ENCODE measurements around the gene PCNX3. TPM values are rescaled to one million over a fixed set of nuclear protein-coding genes. Genes with fewer than 3 reads are reported as not detected.

PCNX3 gene
- total and polyA plus RNA-seq, 2 of the 13 experiments (the other 11 are each of a cell fraction or from before 2014, with no cell fraction given): 16.2 to 23.0 TPM

GRCh38 chr11:65569973-65570918 is 45.3 kb upstream of the PCNX3 start, which contains the start of gene ZNRD2 (continued):
- 0 out of 2 replicates have a peak, but pooled peaks have one; percentile 51 for TF ChIP-seq PRDM4 (CRISPR knock-in tag; IDR thresholded peaks at IDR 0.05; ENCODE audit: borderline replicate concordance)
- TF ChIP-seq GPN1 (CRISPR knock-in tag; IDR thresholded peaks at IDR 0.05; ENCODE audit: borderline replicate concordance): no peak
- TF ChIP-seq MAF1 (CRISPR knock-in tag; IDR thresholded peaks at IDR 0.05; ENCODE audit: borderline replicate concordance): 0 out of 2 replicates have a peak, but pooled peaks have one; percentile 11
- peak; percentile 87 for TF ChIP-seq DMAP1 (CRISPR knock-in tag; IDR thresholded peaks at IDR 0.05)
- TF ChIP-seq, protein P1, sequence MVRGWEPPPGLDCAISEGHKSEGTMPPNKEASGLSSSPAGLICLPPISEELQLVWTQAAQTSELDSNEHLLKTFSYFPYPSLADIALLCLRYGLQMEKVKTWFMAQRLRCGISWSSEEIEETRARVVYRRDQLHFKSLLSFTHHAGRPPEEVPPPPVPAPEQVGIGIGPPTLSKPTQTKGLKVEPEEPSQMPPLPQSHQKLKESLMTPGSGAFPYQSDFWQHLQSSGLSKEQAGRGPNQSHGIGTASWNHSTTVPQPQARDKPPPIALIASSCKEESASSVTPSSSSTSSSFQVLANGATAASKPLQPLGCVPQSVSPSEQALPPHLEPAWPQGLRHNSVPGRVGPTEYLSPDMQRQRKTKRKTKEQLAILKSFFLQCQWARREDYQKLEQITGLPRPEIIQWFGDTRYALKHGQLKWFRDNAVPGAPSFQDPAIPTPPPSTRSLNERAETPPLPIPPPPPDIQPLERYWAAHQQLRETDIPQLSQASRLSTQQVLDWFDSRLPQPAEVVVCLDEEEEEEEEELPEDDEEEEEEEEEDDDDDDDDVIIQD (CRISPR knock-in tag; IDR thresholded peaks at IDR 0.05; ENCODE audit: low read depth): no peak
- TF ChIP-seq AGO2 (optimal IDR thresholded peaks at IDR 0.05; ENCODE audit: low read depth, low read length): peak; percentile 54
- TF ChIP-seq, protein P2, sequence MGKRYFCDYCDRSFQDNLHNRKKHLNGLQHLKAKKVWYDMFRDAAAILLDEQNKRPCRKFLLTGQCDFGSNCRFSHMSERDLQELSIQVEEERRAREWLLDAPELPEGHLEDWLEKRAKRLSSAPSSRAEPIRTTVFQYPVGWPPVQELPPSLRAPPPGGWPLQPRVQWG (CRISPR knock-in tag; IDR thresholded peaks at IDR 0.05; ENCODE audit: borderline replicate concordance, low read depth): no peak
- TF ChIP-seq, protein P3, sequence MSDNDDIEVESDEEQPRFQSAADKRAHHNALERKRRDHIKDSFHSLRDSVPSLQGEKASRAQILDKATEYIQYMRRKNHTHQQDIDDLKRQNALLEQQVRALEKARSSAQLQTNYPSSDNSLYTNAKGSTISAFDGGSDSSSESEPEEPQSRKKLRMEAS (IDR thresholded peaks at IDR 0.05): peak; percentile 80
- no peak for TF ChIP-seq MYNN (CRISPR knock-in tag; IDR thresholded peaks at IDR 0.05; ENCODE audit: low read depth)
- no peak for TF ChIP-seq ZNF569 (CRISPR knock-in tag; IDR thresholded peaks at IDR 0.05; ENCODE audit: borderline replicate concordance)
- no peak for TF ChIP-seq EP300 (IDR thresholded peaks at IDR 0.05; ENCODE audit: low read depth in 2 of 2, low read length in 2 of 2)
- TF ChIP-seq EP300 (CRISPR knock-in tag; IDR thresholded peaks at IDR 0.05; ENCODE audit: borderline replicate concordance): peak; percentile 43; the same call in 1 of the 2 replicates
- TF ChIP-seq DNMT3B (CRISPR knock-in tag; conservative IDR thresholded peaks at IDR 0.05): no peak
- no peak for TF ChIP-seq USF2 (IDR thresholded peaks at IDR 0.05; ENCODE audit: low read depth, low read length)
- TF ChIP-seq USF2 (CRISPR knock-in tag; IDR thresholded peaks at IDR 0.05; ENCODE audit: borderline replicate concordance): peak; percentile 56; the same call in 1 of the 2 replicates
- no peak; the same call in 1 of the 2 replicates for TF ChIP-seq KLF13 (CRISPR knock-in tag; IDR thresholded peaks at IDR 0.05)
- 0 out of 2 replicates have a peak, but pooled peaks have one; percentile 24 for TF ChIP-seq ZNF546 (CRISPR knock-in tag; conservative IDR thresholded peaks at IDR 0.05)
- TF ChIP-seq HCFC1 (IDR thresholded peaks at IDR 0.05; ENCODE audit: low read depth, low read length): peak; percentile 86
- TF ChIP-seq EED (CRISPR knock-in tag; IDR thresholded peaks at IDR 0.05): no peak; the same call in 1 of the 2 replicates
- TF ChIP-seq RORA (CRISPR knock-in tag; IDR thresholded peaks at IDR 0.05): no peak
- TF ChIP-seq GZF1 (CRISPR knock-in tag; IDR thresholded peaks at IDR 0.05): 0 out of 2 replicates have a peak, but pooled peaks have one; percentile 79
- TF ChIP-seq TEAD2 (CRISPR knock-in tag; IDR thresholded peaks at IDR 0.05): no peak
- no peak for TF ChIP-seq ATM (IDR thresholded peaks at IDR 0.05; ENCODE audit: borderline replicate concordance)
